ENCODE data around the gene HSPA14.
"Not testable (repeated sequence)": the region's sequence is repeated elsewhere in the genome, so short reads cannot be mapped to it uniquely, and the experiment has no call there.

HSPA14 gene

GRCh38 chr10:14806318-14806717 lies 31.8 kb upstream of the HSPA14 start:
- no peaks in the 10 kb centered on the region for H3K36me3 Mint-ChIP-seq (ENCODE audit: low read depth)
- no peak for DNase-seq
- no peaks in the 10 kb centered on the region for H3K27me3 Mint-ChIP-seq (ENCODE audit: low read depth, poor library complexity)
- H3K4me3 Mint-ChIP-seq = no peak overlapping the region
- peaks cover 6% of the 10 kb centered on the region for H3K4me1 Mint-ChIP-seq
- H3K27ac Mint-ChIP-seq = no peak overlapping the region
- TF ChIP-seq, protein P1, sequence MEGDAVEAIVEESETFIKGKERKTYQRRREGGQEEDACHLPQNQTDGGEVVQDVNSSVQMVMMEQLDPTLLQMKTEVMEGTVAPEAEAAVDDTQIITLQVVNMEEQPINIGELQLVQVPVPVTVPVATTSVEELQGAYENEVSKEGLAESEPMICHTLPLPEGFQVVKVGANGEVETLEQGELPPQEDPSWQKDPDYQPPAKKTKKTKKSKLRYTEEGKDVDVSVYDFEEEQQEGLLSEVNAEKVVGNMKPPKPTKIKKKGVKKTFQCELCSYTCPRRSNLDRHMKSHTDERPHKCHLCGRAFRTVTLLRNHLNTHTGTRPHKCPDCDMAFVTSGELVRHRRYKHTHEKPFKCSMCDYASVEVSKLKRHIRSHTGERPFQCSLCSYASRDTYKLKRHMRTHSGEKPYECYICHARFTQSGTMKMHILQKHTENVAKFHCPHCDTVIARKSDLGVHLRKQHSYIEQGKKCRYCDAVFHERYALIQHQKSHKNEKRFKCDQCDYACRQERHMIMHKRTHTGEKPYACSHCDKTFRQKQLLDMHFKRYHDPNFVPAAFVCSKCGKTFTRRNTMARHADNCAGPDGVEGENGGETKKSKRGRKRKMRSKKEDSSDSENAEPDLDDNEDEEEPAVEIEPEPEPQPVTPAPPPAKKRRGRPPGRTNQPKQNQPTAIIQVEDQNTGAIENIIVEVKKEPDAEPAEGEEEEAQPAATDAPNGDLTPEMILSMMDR (IDR thresholded peaks at IDR 0.05) = no peak
- H3K9me3 Mint-ChIP-seq = peaks cover 6% of the 10 kb centered on the region

GRCh38 chr10:14810969-14811953 lies 26.8 kb upstream of the HSPA14 start:
- H3K4me3 Mint-ChIP-seq = no peak overlapping the region
- DNase-seq = no peak
- no peaks in the 10 kb centered on the region for H3K4me1 Mint-ChIP-seq
- no peaks in the 10 kb centered on the region for H3K9me3 Mint-ChIP-seq
- H3K36me3 Mint-ChIP-seq (ENCODE audit: low read depth) = no peaks in the 10 kb centered on the region
- no peak overlapping the region for H3K27ac Mint-ChIP-seq
- no peaks in the 10 kb centered on the region for H3K27me3 Mint-ChIP-seq (ENCODE audit: low read depth, poor library complexity)
- TF ChIP-seq, protein P1 (IDR thresholded peaks at IDR 0.05) = no peak

DNA sequence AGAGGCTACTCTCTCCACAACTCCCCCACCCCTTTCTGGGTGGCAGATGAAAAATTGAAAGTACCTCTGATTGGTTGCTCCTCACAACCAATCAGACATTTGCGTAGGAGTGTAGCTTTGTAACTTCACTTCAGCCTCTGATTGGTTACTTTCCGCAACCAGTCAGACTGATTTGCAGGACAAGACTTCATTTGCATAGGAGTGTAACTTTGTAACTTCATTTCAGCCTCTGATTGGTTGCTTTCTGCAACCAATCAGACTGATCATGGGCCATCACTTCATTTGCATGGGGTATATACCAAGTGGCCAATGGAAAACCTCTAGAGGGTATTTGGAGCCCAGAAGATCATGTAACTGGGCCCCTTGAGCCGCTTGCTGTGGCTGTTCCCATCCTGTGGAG lies 25.8 kb upstream of the HSPA14 start:
- TF ChIP-seq, protein P1 (IDR thresholded peaks at IDR 0.05) = no peak
- no peak for DNase-seq
- Mint-ChIP-seq H3K36me3 (ENCODE audit: low read depth) (no peaks in the 10 kb centered on the region), H3K9me3 (no peaks in the 10 kb centered on the region), H3K4me3 (no peak overlapping the region), H3K4me1 (no peaks in the 10 kb centered on the region), H3K27ac (no peak overlapping the region), H3K27me3 (ENCODE audit: low read depth, poor library complexity) (no peaks in the 10 kb centered on the region)

DNA sequence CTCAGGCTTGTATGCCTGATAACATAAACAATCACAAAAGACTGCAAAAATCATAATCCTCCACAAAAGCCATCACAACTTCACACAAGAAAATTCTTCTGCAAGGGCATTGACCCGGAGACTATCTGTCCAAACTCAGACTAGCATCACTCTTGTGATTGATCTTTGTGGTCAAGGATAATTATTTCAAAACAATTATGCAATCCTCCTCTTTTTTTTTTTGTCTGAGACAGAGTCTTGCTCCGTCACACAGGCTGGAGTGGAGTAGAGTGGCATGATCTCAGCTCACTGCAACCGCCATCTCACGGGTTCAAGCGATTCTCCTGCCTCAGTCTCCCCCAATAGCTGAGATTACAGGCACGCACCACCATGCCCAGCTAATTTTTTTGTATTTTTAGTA lies 22.4 kb upstream of the HSPA14 start:
- H3K4me3 Mint-ChIP-seq = no peak overlapping the region
- H3K27ac Mint-ChIP-seq = no peak overlapping the region
- H3K36me3 Mint-ChIP-seq (ENCODE audit: low read depth) = no peaks in the 10 kb centered on the region
- H3K4me1 Mint-ChIP-seq = peaks cover under 1% of the 10 kb centered on the region
- TF ChIP-seq, protein P1 (IDR thresholded peaks at IDR 0.05) = no peak
- no peak for DNase-seq
- no peaks in the 10 kb centered on the region for H3K27me3 Mint-ChIP-seq (ENCODE audit: low read depth, poor library complexity)
- H3K9me3 Mint-ChIP-seq = no peaks in the 10 kb centered on the region

- H3K27me3 Mint-ChIP-seq (ENCODE audit: low read depth, poor library complexity); H3K36me3 Mint-ChIP-seq (ENCODE audit: low read depth); H3K27ac Mint-ChIP-seq; H3K9me3 Mint-ChIP-seq; H3K4me3 Mint-ChIP-seq; DNase-seq; H3K4me1 Mint-ChIP-seq: not testable (repeated sequence)
Observed at GRCh38 chr10:14816717-14817116, 21.4 kb upstream of the HSPA14 start.

DNA sequence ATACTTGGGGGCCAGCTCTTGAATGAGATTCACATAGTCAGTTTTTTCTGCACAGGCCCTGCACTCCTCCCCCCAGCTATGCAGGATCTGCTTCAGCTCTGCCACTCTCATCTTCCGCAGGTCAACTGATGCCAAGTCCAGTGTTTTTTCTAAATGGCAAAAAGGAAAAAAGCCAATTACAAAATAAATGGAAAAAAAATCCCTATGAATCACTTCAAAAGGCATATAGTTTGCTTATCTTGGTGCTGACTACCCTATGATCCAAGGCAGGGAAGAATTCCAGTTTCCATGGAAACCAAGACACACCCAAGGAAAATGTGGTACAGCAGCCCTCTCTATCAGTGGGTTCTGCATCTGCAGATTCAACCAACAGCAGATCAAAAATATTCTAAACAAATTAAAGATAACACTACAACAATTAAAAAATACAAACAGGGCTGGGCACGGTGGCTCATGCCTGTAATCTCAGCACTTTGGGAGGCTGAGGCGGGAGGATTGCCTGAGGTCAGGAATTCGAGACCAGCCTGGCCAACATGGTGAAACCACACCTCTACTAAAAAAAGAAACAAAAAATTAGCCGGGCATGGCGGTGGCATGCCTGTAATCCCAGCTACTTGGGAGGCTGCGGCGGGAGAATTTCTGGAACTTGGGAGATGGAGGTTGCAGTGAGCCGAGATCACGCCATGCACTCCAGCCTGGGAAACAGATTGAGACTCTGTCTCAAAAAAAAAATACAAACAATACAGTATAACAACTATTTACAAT lies 17.9 kb upstream of the HSPA14 start:
- DNase-seq = no peak
- H3K9me3 Mint-ChIP-seq = no peaks in the 10 kb centered on the region
- no peaks in the 10 kb centered on the region for H3K27me3 Mint-ChIP-seq (ENCODE audit: low read depth, poor library complexity)
- TF ChIP-seq, protein P1 (IDR thresholded peaks at IDR 0.05) = no peak
- H3K4me3 Mint-ChIP-seq = no peak overlapping the region
- no peak overlapping the region for H3K27ac Mint-ChIP-seq
- H3K4me1 Mint-ChIP-seq = peaks cover 11% of the 10 kb centered on the region
- no peaks in the 10 kb centered on the region for H3K36me3 Mint-ChIP-seq (ENCODE audit: low read depth)

Measured in nephron progenitor cell (in vitro differentiated cells).